Ovary (tissue), 3 donors: Measurements from ENCODE around the gene ABHD11.

Source experiments
- CTCF ChIP-seq, 3 donors: fragments of 450-650 bp in 2 of 3; fragments of 200-600 bp in 1 of 3; IDR thresholded peaks; one replicate each; pipeline versions ENCODE4 v1.5.1 to v1.8.0; 2016 to 2022; ENCODE audit warnings: antibody characterized with exemption in 3 of 3, mild to moderate bottlenecking in 1 of 3
- POLR2A ChIP-seq: fragments of 450-650 bp; IDR thresholded peaks from one replicate; pipeline ENCODE4 v1.6.1; 2017; ENCODE audit warnings: antibody characterized with exemption, mild to moderate bottlenecking, moderate library complexity
- donor health status: DM: no; HTN: no; CAD: no.

- TF ChIP-seq CTCF (IDR thresholded peaks at IDR 0.05) (no peak), POLR2A (no peak)
These were observed 20.1 kb upstream of the ABHD11 start for GRCh38 chr7:73758581-73759138.
